Measurements from ENCODE around the gene PCDHGB1.
"Not testable (repeated sequence)": the region's sequence is repeated elsewhere in the genome, so short reads cannot be mapped to it uniquely, and the experiment has no call there.

The PCDHGB1 gene
- total RNA-seq = 0 to 0.11 (median 0.05) reads per million in 3 experiments

- DNase-seq = no peak
Observed at GRCh38 chr5:141349917-141350619, at the start of gene PCDHGB1. TSS of gene PCDHGB1 (plus strand) at chr5:141350099. CDS start at chr5:141350261, 162 bp downstream.

GRCh38 chr5:141303756-141304155, 46.1 kb upstream of the PCDHGB1 start, which contains the start of gene SLC25A2:
TSS of gene SLC25A2 (minus strand) at chr5:141304049. CDS start at chr5:141303865, 184 bp downstream.
- no peak for DNase-seq

- no peak for DNase-seq
Observed at GRCh38 chr5:141306630-141307029, 43.3 kb upstream of the PCDHGB1 start.

- DNase-seq = no peak
Observed at GRCh38 chr5:141313711-141314110, 36.2 kb upstream of the PCDHGB1 start.

GRCh38 chr5:141316963-141317362, 32.9 kb upstream of the PCDHGB1 start:
- not testable (repeated sequence) for DNase-seq

- DNase-seq = no peak
Observed at GRCh38 chr5:141319202-141319601, 30.7 kb upstream of the PCDHGB1 start.

- no peak for DNase-seq
Observed at GRCh38 chr5:141319699-141320098, 30.2 kb upstream of the PCDHGB1 start.

- peak; percentile 90 for DNase-seq
Observed at GRCh38 chr5:141320225-141321169, 29.4 kb upstream of the PCDHGB1 start, which contains the start of gene TAF7. TSS of gene TAF7 (minus strand) at chr5:141320784. CDS start at chr5:141320044, 740 bp downstream.

GRCh38 chr5:141322261-141322660, 27.6 kb upstream of the PCDHGB1 start:
- DNase-seq = no peak

- DNase-seq = peak; percentile 59
Observed at GRCh38 chr5:141326088-141326854, 23.6 kb upstream of the PCDHGB1 start.

- no peak for DNase-seq
Observed at GRCh38 chr5:141328231-141328630, 21.7 kb upstream of the PCDHGB1 start.

- peak; percentile 13 for DNase-seq
Observed at GRCh38 chr5:141330299-141331080, 19.4 kb upstream of the PCDHGB1 start, which contains the start of gene PCDHGA1. TSS of gene PCDHGA1 (plus strand) at chr5:141330514.

- DNase-seq = not testable (repeated sequence)
Observed at GRCh38 chr5:141332571-141332970, 17.3 kb upstream of the PCDHGB1 start.

- no peak for DNase-seq
Observed at GRCh38 chr5:141338538-141339306, 11.2 kb upstream of the PCDHGB1 start, which contains the start of gene PCDHGA2. TSS of gene PCDHGA2 (plus strand) at chr5:141338760.

- DNase-seq = not testable (repeated sequence)
Observed at GRCh38 chr5:141340781-141341354, 9.0 kb upstream of the PCDHGB1 start.

GRCh38 chr5:141342773-141343172, 7.1 kb upstream of the PCDHGB1 start:
- DNase-seq = no peak

GRCh38 chr5:141343242-141343952, 6.5 kb upstream of the PCDHGB1 start, which contains the start of gene PCDHGA3:
TSS of gene PCDHGA3 (plus strand) at chr5:141343829. CDS start at chr5:141344034, 205 bp downstream.
- no peak for DNase-seq

- DNase-seq = no peak
Observed at GRCh38 chr5:141343953-141344463, 5.9 kb upstream of the PCDHGB1 start.

GRCh38 chr5:141345327-141345726, 4.6 kb upstream of the PCDHGB1 start:
- DNase-seq = no peak

Measured in central memory CD4-positive, alpha-beta T cell (primary cell).